Mammary epithelial cell (primary cell): ENCODE data around the gene VAV2.

Experiments
- EZH2 ChIP-seq: IDR thresholded peaks from 2 replicates; pipeline ENCODE4 v1.6.1; 2012; ENCODE audit warnings: low read length, inconsistent platforms, borderline replicate concordance
- TF ChIP-seq, protein P1 (sequence below), 2 donors: IDR thresholded peaks in 1 of 2; conservative IDR thresholded peaks in 1 of 2; 2 replicates each; pipeline ENCODE4 v1.5.1; 2011 to 2012; ENCODE audit warnings: inconsistent platforms in 2 of 2, low read length in 2 of 2, mild to moderate bottlenecking in 2 of 2, control low read depth in 1 of 2, low read depth in 1 of 2; ENCODE audit not compliant: insufficient read depth in 1 of 2; ENCODE audit errors: extremely low read depth in 1 of 2

DNA sequence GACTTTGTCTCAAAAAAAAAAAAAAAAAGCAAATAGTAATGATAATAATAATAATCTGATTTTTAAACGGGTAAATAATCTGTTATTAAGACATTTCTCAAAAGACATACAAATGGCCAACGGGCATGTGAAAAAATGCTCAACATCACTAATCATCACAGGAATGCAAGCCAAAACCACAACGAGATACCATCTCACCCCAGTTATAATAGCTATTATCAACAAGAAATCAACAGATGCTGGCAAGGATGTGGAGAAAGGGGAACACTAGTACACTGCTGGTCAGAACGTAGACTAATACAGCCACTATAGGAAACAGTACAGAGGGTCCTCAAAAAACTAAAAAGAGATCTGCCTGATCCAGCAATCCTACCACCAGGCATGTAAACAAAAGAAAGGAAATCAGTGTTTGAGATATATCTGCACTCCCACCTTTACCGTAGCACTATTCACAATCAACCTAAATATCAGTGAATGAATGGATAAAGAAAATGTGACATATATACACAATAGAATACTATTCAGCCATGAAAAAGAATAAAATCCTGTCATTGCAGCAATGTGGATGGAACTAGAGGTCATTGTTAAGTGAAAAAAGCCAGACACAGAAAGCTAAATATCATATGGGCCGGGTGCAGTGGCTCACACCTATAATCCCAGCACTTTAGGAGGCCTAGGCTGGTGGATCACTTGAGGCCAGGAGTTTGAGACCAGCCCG is 24.9 kb downstream of the VAV2 start:
- TF ChIP-seq, protein P1, sequence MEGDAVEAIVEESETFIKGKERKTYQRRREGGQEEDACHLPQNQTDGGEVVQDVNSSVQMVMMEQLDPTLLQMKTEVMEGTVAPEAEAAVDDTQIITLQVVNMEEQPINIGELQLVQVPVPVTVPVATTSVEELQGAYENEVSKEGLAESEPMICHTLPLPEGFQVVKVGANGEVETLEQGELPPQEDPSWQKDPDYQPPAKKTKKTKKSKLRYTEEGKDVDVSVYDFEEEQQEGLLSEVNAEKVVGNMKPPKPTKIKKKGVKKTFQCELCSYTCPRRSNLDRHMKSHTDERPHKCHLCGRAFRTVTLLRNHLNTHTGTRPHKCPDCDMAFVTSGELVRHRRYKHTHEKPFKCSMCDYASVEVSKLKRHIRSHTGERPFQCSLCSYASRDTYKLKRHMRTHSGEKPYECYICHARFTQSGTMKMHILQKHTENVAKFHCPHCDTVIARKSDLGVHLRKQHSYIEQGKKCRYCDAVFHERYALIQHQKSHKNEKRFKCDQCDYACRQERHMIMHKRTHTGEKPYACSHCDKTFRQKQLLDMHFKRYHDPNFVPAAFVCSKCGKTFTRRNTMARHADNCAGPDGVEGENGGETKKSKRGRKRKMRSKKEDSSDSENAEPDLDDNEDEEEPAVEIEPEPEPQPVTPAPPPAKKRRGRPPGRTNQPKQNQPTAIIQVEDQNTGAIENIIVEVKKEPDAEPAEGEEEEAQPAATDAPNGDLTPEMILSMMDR (conservative IDR thresholded peaks at IDR 0.05 in 1 of 2, IDR thresholded peaks at IDR 0.05 in 1 of 2; ENCODE audit: extremely low read depth in 1 of 2, insufficient read depth in 1 of 2, low read depth in 1 of 2, low read length in 2 of 2) = no peak
- TF ChIP-seq EZH2 = no peak
